T-helper 17 cell (primary cell): ENCODE data around the gene AGBL1. TPM values are rescaled to one million over a fixed set of nuclear protein-coding genes. Genes with fewer than 3 reads are reported as not detected.

Experiments used
- ATAC-seq: fragments of 150-1000 bp; cut with Tn5 transposase; 2 replicates; pipeline ENCODE4 v1.10.0; 2021; ENCODE audit warnings: mild to moderate bottlenecking, moderate library complexity
- DNase-seq, 3 donors: peaks; one replicate each; pipeline versions ENCODE4 v3.0.0 to v3.0.0-alpha.2; 2020 to 2021
- H3K9me3 ChIP-seq: one replicate; pipeline ENCODE4 v1.7.0; 2013; ENCODE audit warnings: low read length, mild to moderate bottlenecking; ENCODE audit not compliant: control insufficient read depth, poor library complexity, severe bottlenecking
- H3K27ac Mint-ChIP-seq: one replicate; pipeline ENCODE4 v1.8.0; 2022; ENCODE audit warnings: mild to moderate bottlenecking, moderate library complexity, mixed read lengths
- H3K27me3 Mint-ChIP-seq: one replicate; pipeline ENCODE4 v1.8.0; 2022; ENCODE audit warnings: mixed read lengths
- H3K36me3 Mint-ChIP-seq: one replicate; pipeline ENCODE4 v1.8.0; 2022; ENCODE audit warnings: low read depth, mixed read lengths
- H3K4me1 Mint-ChIP-seq: one replicate; pipeline ENCODE4 v1.8.0; 2022; ENCODE audit warnings: mild to moderate bottlenecking, mixed read lengths
- H3K4me3 Mint-ChIP-seq: one replicate; pipeline ENCODE4 v1.8.0; 2022; ENCODE audit warnings: mild to moderate bottlenecking, moderate library complexity, mixed read lengths
- total RNA-seq, 4 donors: library from RNA in 2 of 4; stranded (reverse) in 2 of 4; gene quantifications; one replicate each; pipeline ENCODE4 v1.2.3 and lab custom pipeline; 2022 to 2026

The AGBL1 gene
- total RNA-seq, 2 donors from 2014 or later: not detected

DNA sequence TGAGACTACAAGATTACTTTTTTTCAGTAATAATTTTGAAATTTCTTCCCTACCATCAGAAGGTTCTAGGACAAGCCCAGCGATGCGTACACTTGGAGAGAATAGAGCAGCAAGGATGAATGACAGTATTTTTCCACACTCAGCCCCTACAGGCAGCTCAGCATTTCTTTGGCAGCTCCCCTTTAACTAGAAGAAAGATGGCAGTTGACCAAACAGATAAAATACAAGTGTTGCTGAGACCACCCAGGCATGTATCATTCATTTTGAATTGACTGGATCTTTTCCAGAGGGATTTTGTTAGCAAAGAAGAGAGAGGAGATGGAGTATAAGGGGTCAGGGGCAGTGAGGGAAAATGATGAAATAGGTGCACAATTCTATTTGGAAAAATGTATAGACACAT, 761.3 kb downstream of the AGBL1 start:
- Mint-ChIP-seq H3K36me3 (peaks cover 2% of the 10 kb centered on the region), H3K4me3 (no peak overlapping the region), H3K27me3 (peaks cover 16% of the 10 kb centered on the region), H3K4me1 (no peaks in the 10 kb centered on the region), H3K27ac (no peak overlapping the region)
- DNase-seq (no peak), ATAC-seq (no peak)
- no peaks in the 10 kb centered on the region for H3K9me3 ChIP-seq

DNA sequence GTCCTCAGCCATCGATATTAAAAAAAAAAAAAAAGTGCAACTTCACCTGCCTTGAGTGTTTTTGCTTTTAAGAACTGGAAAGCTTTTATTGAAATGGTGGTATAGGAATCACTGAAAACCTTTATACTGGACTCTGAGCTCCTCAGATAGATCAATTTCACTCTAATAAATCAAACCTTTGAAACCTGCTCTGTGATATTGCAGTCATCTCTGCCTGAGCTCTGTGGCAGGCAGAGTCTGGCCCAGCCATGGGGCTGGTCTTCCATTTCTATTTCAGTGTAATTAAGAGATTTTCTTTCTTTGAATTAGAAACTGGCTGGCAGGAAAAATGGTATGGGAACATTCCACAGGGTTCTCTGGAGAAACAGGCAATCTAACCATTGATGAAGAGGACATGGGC, 762.5 kb downstream of the AGBL1 start:
- no peaks in the 10 kb centered on the region for H3K9me3 ChIP-seq
- Mint-ChIP-seq H3K27me3 (peaks cover 16% of the 10 kb centered on the region), H3K4me3 (no peak overlapping the region), H3K36me3 (peaks cover 2% of the 10 kb centered on the region), H3K27ac (no peak overlapping the region), H3K4me1 (no peaks in the 10 kb centered on the region)
- DNase-seq (no peak), ATAC-seq (no peak)

- H3K36me3 Mint-ChIP-seq: peaks cover 3% of the 10 kb centered on the region
- peaks cover 8% of the 10 kb centered on the region for H3K27me3 Mint-ChIP-seq
- no peaks in the 10 kb centered on the region for H3K4me1 Mint-ChIP-seq
- H3K9me3 ChIP-seq: no peaks in the 10 kb centered on the region
- ATAC-seq (no peak), DNase-seq (no peak)
- H3K27ac Mint-ChIP-seq: no peak overlapping the region
- no peak overlapping the region for H3K4me3 Mint-ChIP-seq
Observed at GRCh38 chr15:86846036-86846435, 766.4 kb downstream of the AGBL1 start.

GRCh38 chr15:86849136-86849535, 769.5 kb downstream of the AGBL1 start:
- ATAC-seq (no peak), DNase-seq (no peak)
- Mint-ChIP-seq H3K4me3 (no peak overlapping the region), H3K27ac (no peak overlapping the region), H3K27me3 (peaks cover 18% of the 10 kb centered on the region), H3K4me1 (no peaks in the 10 kb centered on the region), H3K36me3 (peaks cover 2% of the 10 kb centered on the region)
- H3K9me3 ChIP-seq: no peaks in the 10 kb centered on the region

GRCh38 chr15:86849558-86850285, 770.1 kb downstream of the AGBL1 start:
- Mint-ChIP-seq H3K4me1 (no peaks in the 10 kb centered on the region), H3K36me3 (peaks cover 2% of the 10 kb centered on the region), H3K27me3 (peaks cover 18% of the 10 kb centered on the region), H3K4me3 (no peak overlapping the region), H3K27ac (no peak overlapping the region)
- DNase-seq (no peak), ATAC-seq (no peak)
- H3K9me3 ChIP-seq: no peaks in the 10 kb centered on the region

GRCh38 chr15:86850939-86851338, 771.3 kb downstream of the AGBL1 start:
- no peaks in the 10 kb centered on the region for H3K4me1 Mint-ChIP-seq
- ATAC-seq (no peak), DNase-seq (no peak)
- no peak overlapping the region for H3K4me3 Mint-ChIP-seq
- no peaks in the 10 kb centered on the region for H3K9me3 ChIP-seq
- H3K27me3 Mint-ChIP-seq: peaks cover 18% of the 10 kb centered on the region
- peaks cover 2% of the 10 kb centered on the region for H3K36me3 Mint-ChIP-seq
- no peak overlapping the region for H3K27ac Mint-ChIP-seq

GRCh38 chr15:86852741-86853140, 773.1 kb downstream of the AGBL1 start:
- peaks cover 24% of the 10 kb centered on the region for H3K27me3 Mint-ChIP-seq
- no peaks in the 10 kb centered on the region for H3K36me3 Mint-ChIP-seq

GRCh38 chr15:86854176-86854575, 774.5 kb downstream of the AGBL1 start:
- Mint-ChIP-seq H3K27ac (no peak overlapping the region), H3K27me3 (peaks cover 24% of the 10 kb centered on the region), H3K36me3 (no peaks in the 10 kb centered on the region), H3K4me1 (no peaks in the 10 kb centered on the region), H3K4me3 (no peak overlapping the region)
- no peaks in the 10 kb centered on the region for H3K9me3 ChIP-seq
- DNase-seq (no peak), ATAC-seq (no peak)

More at GRCh38 chr15:86852741-86853140, 773.1 kb downstream of the AGBL1 start:
- no peaks in the 10 kb centered on the region for H3K9me3 ChIP-seq
- DNase-seq (no peak), ATAC-seq (no peak)
- H3K27ac Mint-ChIP-seq: no peak overlapping the region
- no peaks in the 10 kb centered on the region for H3K4me1 Mint-ChIP-seq
- no peak overlapping the region for H3K4me3 Mint-ChIP-seq

GRCh38 chr15:86855307-86856291, 775.9 kb downstream of the AGBL1 start:
- no peak overlapping the region for H3K27ac Mint-ChIP-seq
- no peaks in the 10 kb centered on the region for H3K36me3 Mint-ChIP-seq
- H3K27me3 Mint-ChIP-seq: peaks cover 17% of the 10 kb centered on the region
- DNase-seq (no peak), ATAC-seq (no peak)
- no peaks in the 10 kb centered on the region for H3K4me1 Mint-ChIP-seq
- H3K4me3 Mint-ChIP-seq: no peak overlapping the region
- no peaks in the 10 kb centered on the region for H3K9me3 ChIP-seq

- no peak for DNase-seq
Observed at GRCh38 chr15:86857701-86858100, 778.0 kb downstream of the AGBL1 start.

GRCh38 chr15:86863226-86863915, 783.7 kb downstream of the AGBL1 start:
- ATAC-seq: no peak
- H3K9me3 ChIP-seq: no peaks in the 10 kb centered on the region
- H3K27ac Mint-ChIP-seq: no peak overlapping the region
- no peaks in the 10 kb centered on the region for H3K36me3 Mint-ChIP-seq
- H3K4me1 Mint-ChIP-seq: no peaks in the 10 kb centered on the region
- H3K4me3 Mint-ChIP-seq: no peak overlapping the region
- H3K27me3 Mint-ChIP-seq: peaks cover 16% of the 10 kb centered on the region
- no peak for DNase-seq

More at GRCh38 chr15:86857701-86858100, 778.0 kb downstream of the AGBL1 start:
- Mint-ChIP-seq H3K36me3 (no peaks in the 10 kb centered on the region), H3K4me1 (no peaks in the 10 kb centered on the region), H3K27ac (no peak overlapping the region), H3K4me3 (no peak overlapping the region), H3K27me3 (peaks cover 6% of the 10 kb centered on the region)
- H3K9me3 ChIP-seq: no peaks in the 10 kb centered on the region
- ATAC-seq: no peak

DNA sequence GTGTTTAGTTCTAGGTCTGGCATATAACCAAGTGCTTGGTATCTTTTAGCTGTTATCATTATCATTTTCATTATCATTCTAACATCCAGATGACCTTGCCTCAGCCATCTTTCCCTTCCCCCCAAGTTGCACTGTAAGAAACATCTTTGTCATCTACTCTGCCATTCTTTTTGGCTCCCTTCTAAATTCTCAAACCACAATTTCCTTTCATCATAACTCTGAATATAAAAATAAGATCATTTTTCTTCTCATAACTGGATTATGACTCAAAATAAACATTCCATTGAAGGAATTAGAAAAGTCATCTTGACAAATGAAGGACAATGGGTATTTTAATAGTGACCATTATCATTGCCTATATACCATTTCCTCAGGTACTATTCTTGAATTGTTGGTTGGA, 786.2 kb downstream of the AGBL1 start:
- H3K4me1 Mint-ChIP-seq: no peaks in the 10 kb centered on the region
- no peaks in the 10 kb centered on the region for H3K36me3 Mint-ChIP-seq
- peaks cover 23% of the 10 kb centered on the region for H3K27me3 Mint-ChIP-seq
- ATAC-seq (no peak), DNase-seq (no peak)
- no peak overlapping the region for H3K4me3 Mint-ChIP-seq
- H3K9me3 ChIP-seq: no peaks in the 10 kb centered on the region
- no peak overlapping the region for H3K27ac Mint-ChIP-seq

- ATAC-seq (no peak), DNase-seq (no peak)
- no peaks in the 10 kb centered on the region for H3K36me3 Mint-ChIP-seq
- no peak overlapping the region for H3K4me3 Mint-ChIP-seq
- H3K9me3 ChIP-seq: no peaks in the 10 kb centered on the region
- no peak overlapping the region for H3K27ac Mint-ChIP-seq
- peaks cover 18% of the 10 kb centered on the region for H3K27me3 Mint-ChIP-seq
- H3K4me1 Mint-ChIP-seq: no peaks in the 10 kb centered on the region
Observed at GRCh38 chr15:86870846-86871245, 791.2 kb downstream of the AGBL1 start.
